Measurements from ENCODE around the gene SEZ6L2. TPM values are rescaled to one million over a fixed set of nuclear protein-coding genes. Genes with fewer than 3 reads are reported as not detected.
A peak's percentile ranks its signal among the peaks of the same experiment; 100 is the strongest.

Gene SEZ6L2
- total and polyA plus RNA-seq, 9 of the 15 experiments (the other 6 are each of a cell fraction or from before 2014, with no cell fraction given) = 0.10 to 2.1 (median 0.72) TPM

DNA sequence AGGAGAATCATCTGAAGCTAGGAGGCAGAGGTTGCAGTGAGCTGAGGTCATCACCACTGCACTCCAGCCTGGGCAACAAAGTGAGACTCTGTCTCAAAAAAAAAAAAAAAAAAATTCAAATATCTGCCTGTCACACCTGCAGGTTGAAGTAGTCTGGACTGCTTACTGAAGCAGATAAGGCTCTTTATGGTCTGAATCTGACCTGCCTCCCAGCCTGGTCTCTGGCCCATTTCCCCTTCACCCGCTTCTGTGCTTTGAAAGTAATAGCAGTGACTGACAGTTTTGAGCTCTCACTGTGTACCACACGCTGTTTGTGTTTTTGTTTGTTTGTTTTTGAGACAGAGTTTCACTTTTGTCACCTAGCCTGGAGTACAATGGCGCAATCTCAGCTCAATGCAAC is 5.8 kb downstream of the SEZ6L2 start (continued):
- TF ChIP-seq, protein P1, sequence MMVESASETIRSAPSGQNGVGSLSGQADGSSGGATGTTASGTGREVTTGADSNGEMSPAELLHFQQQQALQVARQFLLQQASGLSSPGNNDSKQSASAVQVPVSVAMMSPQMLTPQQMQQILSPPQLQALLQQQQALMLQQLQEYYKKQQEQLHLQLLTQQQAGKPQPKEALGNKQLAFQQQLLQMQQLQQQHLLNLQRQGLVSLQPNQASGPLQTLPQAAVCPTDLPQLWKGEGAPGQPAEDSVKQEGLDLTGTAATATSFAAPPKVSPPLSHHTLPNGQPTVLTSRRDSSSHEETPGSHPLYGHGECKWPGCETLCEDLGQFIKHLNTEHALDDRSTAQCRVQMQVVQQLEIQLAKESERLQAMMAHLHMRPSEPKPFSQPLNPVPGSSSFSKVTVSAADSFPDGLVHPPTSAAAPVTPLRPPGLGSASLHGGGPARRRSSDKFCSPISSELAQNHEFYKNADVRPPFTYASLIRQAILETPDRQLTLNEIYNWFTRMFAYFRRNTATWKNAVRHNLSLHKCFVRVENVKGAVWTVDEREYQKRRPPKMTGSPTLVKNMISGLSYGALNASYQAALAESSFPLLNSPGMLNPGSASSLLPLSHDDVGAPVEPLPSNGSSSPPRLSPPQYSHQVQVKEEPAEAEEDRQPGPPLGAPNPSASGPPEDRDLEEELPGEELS (CRISPR knock-in tag; IDR thresholded peaks at IDR 0.05; ENCODE audit: borderline replicate concordance) = no peak
- TF ChIP-seq EP300 (IDR thresholded peaks at IDR 0.05; ENCODE audit: low read length) (peak; percentile 55; the same call in 1 of the 2 replicates), POLR2AphosphoS5 (IDR thresholded peaks at IDR 0.05; ENCODE audit: control insufficient read depth, insufficient read depth, low read depth, low read length) (peak; percentile 66), ZNF175 (CRISPR knock-in tag; IDR thresholded peaks at IDR 0.05; ENCODE audit: low read depth) (no peak), ZNF224 (CRISPR knock-in tag; IDR thresholded peaks at IDR 0.05) (no peak), ZFPM2 (CRISPR knock-in tag; IDR thresholded peaks at IDR 0.05) (no peak), GATA2 (CRISPR knock-in tag; IDR thresholded peaks at IDR 0.05) (peak; percentile 53; the same call in 1 of the 2 replicates), SIX5 (IDR thresholded peaks at IDR 0.05; ENCODE audit: borderline replicate concordance in 1 of 2, insufficient read depth in 1 of 2, low read depth in 1 of 2, low read length in 2 of 2) (no peak), HOXB6 (CRISPR knock-in tag; IDR thresholded peaks at IDR 0.05; ENCODE audit: borderline replicate concordance) (no peak), MTF1 (CRISPR knock-in tag; IDR thresholded peaks at IDR 0.05; ENCODE audit: borderline replicate concordance) (no peak), ETV5 (CRISPR knock-in tag; IDR thresholded peaks at IDR 0.05; ENCODE audit: low read depth) (no peak), ZNF436 (CRISPR knock-in tag; IDR thresholded peaks at IDR 0.05) (no peak), ZNF143 (CRISPR knock-in tag; IDR thresholded peaks at IDR 0.05) (no peak), DPF2 (IDR thresholded peaks at IDR 0.05) (peak; percentile 75), ZBTB1 (CRISPR knock-in tag; IDR thresholded peaks at IDR 0.05; ENCODE audit: borderline replicate concordance, low read depth) (no peak), ATF7 (IDR thresholded peaks at IDR 0.05) (peak; percentile 47; the same call in 1 of the 2 replicates), CBFA2T3 (IDR thresholded peaks at IDR 0.05) (peak; percentile 93), SMARCE1 (IDR thresholded peaks at IDR 0.05) (peak; percentile 41; the same call in 1 of the 2 replicates), ZNF24 (IDR thresholded peaks at IDR 0.05) (no peak), KDM1A (IDR thresholded peaks at IDR 0.05) (peak in 1 of 2 experiments; percentile 78; a peak in 3 of 4 replicates), CC2D1A (IDR thresholded peaks at IDR 0.05) (peak; percentile 42; the same call in 1 of the 2 replicates), TEAD4 (IDR thresholded peaks at IDR 0.05; ENCODE audit: low read length) (peak; percentile 86), TEAD4 (CRISPR knock-in tag; IDR thresholded peaks at IDR 0.05; ENCODE audit: borderline replicate concordance) (no peak), CREM (IDR thresholded peaks at IDR 0.05; ENCODE audit: low read depth) (0 out of 2 replicates have a peak, but pooled peaks have one; percentile 14)
- TF ChIP-seq, protein P2, sequence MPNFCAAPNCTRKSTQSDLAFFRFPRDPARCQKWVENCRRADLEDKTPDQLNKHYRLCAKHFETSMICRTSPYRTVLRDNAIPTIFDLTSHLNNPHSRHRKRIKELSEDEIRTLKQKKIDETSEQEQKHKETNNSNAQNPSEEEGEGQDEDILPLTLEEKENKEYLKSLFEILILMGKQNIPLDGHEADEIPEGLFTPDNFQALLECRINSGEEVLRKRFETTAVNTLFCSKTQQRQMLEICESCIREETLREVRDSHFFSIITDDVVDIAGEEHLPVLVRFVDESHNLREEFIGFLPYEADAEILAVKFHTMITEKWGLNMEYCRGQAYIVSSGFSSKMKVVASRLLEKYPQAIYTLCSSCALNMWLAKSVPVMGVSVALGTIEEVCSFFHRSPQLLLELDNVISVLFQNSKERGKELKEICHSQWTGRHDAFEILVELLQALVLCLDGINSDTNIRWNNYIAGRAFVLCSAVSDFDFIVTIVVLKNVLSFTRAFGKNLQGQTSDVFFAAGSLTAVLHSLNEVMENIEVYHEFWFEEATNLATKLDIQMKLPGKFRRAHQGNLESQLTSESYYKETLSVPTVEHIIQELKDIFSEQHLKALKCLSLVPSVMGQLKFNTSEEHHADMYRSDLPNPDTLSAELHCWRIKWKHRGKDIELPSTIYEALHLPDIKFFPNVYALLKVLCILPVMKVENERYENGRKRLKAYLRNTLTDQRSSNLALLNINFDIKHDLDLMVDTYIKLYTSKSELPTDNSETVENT (CRISPR knock-in tag; IDR thresholded peaks at IDR 0.05) = no peak
- TF ChIP-seq, protein P3, sequence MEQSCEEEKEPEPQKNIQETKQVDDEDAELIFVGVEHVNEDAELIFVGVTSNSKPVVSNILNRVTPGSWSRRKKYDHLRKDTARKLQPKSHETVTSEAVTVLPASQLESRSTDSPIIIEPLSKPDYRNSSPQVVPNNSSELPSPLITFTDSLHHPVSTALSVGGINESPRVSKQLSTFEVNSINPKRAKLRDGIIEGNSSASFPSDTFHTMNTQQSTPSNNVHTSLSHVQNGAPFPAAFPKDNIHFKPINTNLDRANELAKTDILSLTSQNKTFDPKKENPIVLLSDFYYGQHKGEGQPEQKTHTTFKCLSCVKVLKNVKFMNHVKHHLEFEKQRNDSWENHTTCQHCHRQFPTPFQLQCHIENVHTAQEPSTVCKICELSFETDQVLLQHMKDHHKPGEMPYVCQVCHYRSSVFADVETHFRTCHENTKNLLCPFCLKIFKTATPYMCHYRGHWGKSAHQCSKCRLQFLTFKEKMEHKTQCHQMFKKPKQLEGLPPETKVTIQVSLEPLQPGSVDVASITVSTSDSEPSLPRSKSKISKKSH (CRISPR knock-in tag; IDR thresholded peaks at IDR 0.05) = no peak

All from K562 (cell line).